Measurements from ENCODE around the gene RFX1. TPM values are rescaled to one million over a fixed set of nuclear protein-coding genes. Genes with fewer than 3 reads are reported as not detected.

The RFX1 gene
- total RNA-seq, 4 donors from 2014 or later: 4.5 to 9.2 (median 6.1) TPM

GRCh38 chr19:13920940-13921747 is 85.0 kb downstream of the RFX1 start:
- WGBS, 2 donors: 80 to 83% methylated on average over 2 of the region's 2 CpGs
- H3K4me3 ChIP-seq (ENCODE audit: low read depth, poor library complexity, severe bottlenecking): no peak overlapping the region
- DNase-seq (ENCODE audit: low spot score in 2 of 2): no peak
- intact Hi-C loops (cut with DNase I; ENCODE audit: low total_unique reads): no loop called here
- TF ChIP-seq CTCF (IDR thresholded peaks at IDR 0.05) (no peak), POLR2A (IDR thresholded peaks at IDR 0.05) (no peak)

DNA sequence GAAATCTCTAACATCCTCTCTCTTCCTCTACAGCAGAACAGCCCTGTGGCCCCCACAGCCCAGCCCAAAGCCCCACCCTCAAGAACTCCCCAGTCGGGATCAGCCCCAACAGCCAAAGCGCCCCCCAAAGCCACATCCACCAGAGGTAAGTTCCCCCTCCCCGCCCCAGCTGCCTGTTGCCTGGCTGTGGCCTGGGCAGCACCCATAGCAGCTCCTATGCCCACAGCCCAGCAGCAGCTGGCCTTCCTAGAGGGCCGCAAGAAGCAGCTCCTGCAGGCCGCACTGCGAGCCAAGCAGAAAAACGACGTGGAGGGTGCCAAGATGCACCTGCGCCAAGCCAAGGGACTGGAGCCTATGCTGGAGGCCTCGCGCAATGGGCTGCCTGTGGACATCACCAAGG is 85.6 kb downstream of the RFX1 start:
- intact Hi-C loops (cut with DNase I; ENCODE audit: low total_unique reads): no loop called here
- no peak for DNase-seq (ENCODE audit: low spot score in 2 of 2)
- WGBS, 2 donors: 100% methylated on average over 10 to 11 of the region's 11 CpGs
- H3K4me3 ChIP-seq (ENCODE audit: low read depth, poor library complexity, severe bottlenecking): no peak overlapping the region
- TF ChIP-seq POLR2A (IDR thresholded peaks at IDR 0.05): no peak
- no peak for TF ChIP-seq CTCF (IDR thresholded peaks at IDR 0.05)

GRCh38 chr19:13918726-13919411 is 87.3 kb downstream of the RFX1 start:
- TF ChIP-seq POLR2A (IDR thresholded peaks at IDR 0.05) (no peak), CTCF (IDR thresholded peaks at IDR 0.05) (no peak)
- intact Hi-C loops (cut with DNase I; ENCODE audit: low total_unique reads): no loop called here
- 85 to 87% methylated on average over 22 to 26 of the region's 34 CpGs for WGBS, 2 donors
- DNase-seq (ENCODE audit: low spot score in 2 of 2): no peak
- no peak overlapping the region for H3K4me3 ChIP-seq (ENCODE audit: low read depth, poor library complexity, severe bottlenecking)

- TF ChIP-seq CTCF (IDR thresholded peaks at IDR 0.05) (no peak), POLR2A (IDR thresholded peaks at IDR 0.05) (no peak)
- intact Hi-C loops (cut with DNase I; ENCODE audit: low total_unique reads): no loop called here
- 87 to 88% methylated on average over 14 of the region's 14 CpGs for WGBS, 2 donors
- DNase-seq (ENCODE audit: low spot score in 2 of 2): no peak
- H3K4me3 ChIP-seq (ENCODE audit: low read depth, poor library complexity, severe bottlenecking): no peak overlapping the region
Observed at GRCh38 chr19:13917888-13918406, 88.2 kb downstream of the RFX1 start.

GRCh38 chr19:13914777-13915176 is 91.3 kb downstream of the RFX1 start:
- intact Hi-C loops (cut with DNase I; ENCODE audit: low total_unique reads): no loop called here
- TF ChIP-seq CTCF (IDR thresholded peaks at IDR 0.05): no peak
- TF ChIP-seq POLR2A (IDR thresholded peaks at IDR 0.05): no peak
- H3K4me3 ChIP-seq (ENCODE audit: low read depth, poor library complexity, severe bottlenecking): no peak overlapping the region
- 78 to 83% methylated on average over 3 of the region's 3 CpGs for WGBS, 2 donors
- no peak for DNase-seq (ENCODE audit: low spot score in 2 of 2)

All from lower leg skin (tissue), 4 donors.